ENCODE results near the gene ZNF350. TPM values are rescaled to one million over a fixed set of nuclear protein-coding genes. Genes with fewer than 3 reads are reported as not detected.
"Not testable (repeated sequence)": the region's sequence is repeated elsewhere in the genome, so short reads cannot be mapped to it uniquely, and the experiment has no call there.

ZNF350 gene
- total and polyA plus RNA-seq, 2 donors (not counting 1 experiment from before 2014, with no cell fraction given), result 7.7 to 16.5 TPM

- H3K4me1 ChIP-seq (ENCODE audit: control insufficient read depth, extremely low read depth, insufficient read depth, low read length), result no peaks in the 10 kb centered on the region
- no peak overlapping the region for H3K9ac ChIP-seq (ENCODE audit: insufficient read depth, low read length)
- peaks cover 18% of the 10 kb centered on the region for H3K36me3 ChIP-seq (ENCODE audit: control insufficient read depth, insufficient read depth, low read length)
- no peaks in the 10 kb centered on the region for H3K27me3 ChIP-seq (ENCODE audit: control insufficient read depth, insufficient read depth, low read length)
- no peak for DNase-seq (ENCODE audit: low read depth in 2 of 2)
- peaks cover 3% of the 10 kb centered on the region for H3K9me3 ChIP-seq (ENCODE audit: control insufficient read depth, insufficient read depth, low read depth, low read length)
- H4K20me1 ChIP-seq (ENCODE audit: control insufficient read depth, extremely low read depth, insufficient read depth, low read length), result no peaks in the 10 kb centered on the region
- H3K27ac ChIP-seq (ENCODE audit: insufficient read depth, low read length), result no peak overlapping the region
- no peak overlapping the region for H3K4me3 ChIP-seq (replicated peaks in 1 of 4; ENCODE audit: control extremely low read depth in 1 of 4, insufficient read depth in 1 of 4, low read depth in 3 of 4, low read length in 4 of 4)
- TF ChIP-seq CTCF (conservative IDR thresholded peaks at IDR 0.05 in 1 of 2, IDR thresholded peaks at IDR 0.05 in 1 of 2; ENCODE audit: low read depth in 1 of 2, low read length in 2 of 2) (no peak), EZH2 (IDR thresholded peaks at IDR 0.05; ENCODE audit: low read length, missing control alignments) (no peak)
- no peaks in the 10 kb centered on the region for H3K79me2 ChIP-seq (ENCODE audit: control insufficient read depth, insufficient read depth, low read length)
- no peak overlapping the region for H2AFZ ChIP-seq (ENCODE audit: low read length)
- H3K4me2 ChIP-seq (ENCODE audit: extremely low read depth, insufficient read depth, low read length), result no peak overlapping the region
These were observed 21.1 kb downstream of the ZNF350 start for GRCh38 chr19:51965583-51965982.

GRCh38 chr19:51960621-51961233 is 25.9 kb downstream of the ZNF350 start:
- H3K27me3 ChIP-seq (ENCODE audit: control insufficient read depth, insufficient read depth, low read length); H3K9me3 ChIP-seq (ENCODE audit: control insufficient read depth, insufficient read depth, low read depth, low read length); H3K27ac ChIP-seq (ENCODE audit: insufficient read depth, low read length); H3K4me3 ChIP-seq (replicated peaks in 1 of 4; ENCODE audit: control extremely low read depth in 1 of 4, insufficient read depth in 1 of 4, low read depth in 3 of 4, low read length in 4 of 4); H3K36me3 ChIP-seq (ENCODE audit: control insufficient read depth, insufficient read depth, low read length); H2AFZ ChIP-seq (ENCODE audit: low read length); H4K20me1 ChIP-seq (ENCODE audit: control insufficient read depth, extremely low read depth, insufficient read depth, low read length); H3K9ac ChIP-seq (ENCODE audit: insufficient read depth, low read length); DNase-seq (ENCODE audit: low read depth in 2 of 2); H3K4me1 ChIP-seq (ENCODE audit: control insufficient read depth, extremely low read depth, insufficient read depth, low read length); H3K4me2 ChIP-seq (ENCODE audit: extremely low read depth, insufficient read depth, low read length); H3K79me2 ChIP-seq (ENCODE audit: control insufficient read depth, insufficient read depth, low read length): not testable (repeated sequence)

GRCh38 chr19:51959791-51960190 is 26.8 kb downstream of the ZNF350 start:
- no peak overlapping the region for H3K4me2 ChIP-seq (ENCODE audit: extremely low read depth, insufficient read depth, low read length)
- H3K4me3 ChIP-seq (replicated peaks in 1 of 4; ENCODE audit: control extremely low read depth in 1 of 4, insufficient read depth in 1 of 4, low read depth in 3 of 4, low read length in 4 of 4), result no peak overlapping the region
- no peaks in the 10 kb centered on the region for H3K4me1 ChIP-seq (ENCODE audit: control insufficient read depth, extremely low read depth, insufficient read depth, low read length)
- TF ChIP-seq EZH2 (IDR thresholded peaks at IDR 0.05; ENCODE audit: low read length, missing control alignments) (no peak), CTCF (conservative IDR thresholded peaks at IDR 0.05 in 1 of 2, IDR thresholded peaks at IDR 0.05 in 1 of 2; ENCODE audit: low read depth in 1 of 2, low read length in 2 of 2) (no peak)
- no peak overlapping the region for H3K27ac ChIP-seq (ENCODE audit: insufficient read depth, low read length)
- peaks cover under 1% of the 10 kb centered on the region for H3K9me3 ChIP-seq (ENCODE audit: control insufficient read depth, insufficient read depth, low read depth, low read length)
- H3K36me3 ChIP-seq (ENCODE audit: control insufficient read depth, insufficient read depth, low read length), result peaks cover under 1% of the 10 kb centered on the region
- H3K79me2 ChIP-seq (ENCODE audit: control insufficient read depth, insufficient read depth, low read length), result no peaks in the 10 kb centered on the region
- H2AFZ ChIP-seq (ENCODE audit: low read length), result no peak overlapping the region
- no peak overlapping the region for H3K9ac ChIP-seq (ENCODE audit: insufficient read depth, low read length)
- no peak for DNase-seq (ENCODE audit: low read depth in 2 of 2)
- H4K20me1 ChIP-seq (ENCODE audit: control insufficient read depth, extremely low read depth, insufficient read depth, low read length), result no peaks in the 10 kb centered on the region
- H3K27me3 ChIP-seq (ENCODE audit: control insufficient read depth, insufficient read depth, low read length), result no peaks in the 10 kb centered on the region

GRCh38 chr19:51957846-51958245 is 28.8 kb downstream of the ZNF350 start:
- H3K27me3 ChIP-seq (ENCODE audit: control insufficient read depth, insufficient read depth, low read length); H3K4me3 ChIP-seq (replicated peaks in 1 of 4; ENCODE audit: control extremely low read depth in 1 of 4, insufficient read depth in 1 of 4, low read depth in 3 of 4, low read length in 4 of 4); H3K4me1 ChIP-seq (ENCODE audit: control insufficient read depth, extremely low read depth, insufficient read depth, low read length); H2AFZ ChIP-seq (ENCODE audit: low read length); H3K36me3 ChIP-seq (ENCODE audit: control insufficient read depth, insufficient read depth, low read length); DNase-seq (ENCODE audit: low read depth in 2 of 2); H3K4me2 ChIP-seq (ENCODE audit: extremely low read depth, insufficient read depth, low read length); H3K9ac ChIP-seq (ENCODE audit: insufficient read depth, low read length); H3K9me3 ChIP-seq (ENCODE audit: control insufficient read depth, insufficient read depth, low read depth, low read length); H3K79me2 ChIP-seq (ENCODE audit: control insufficient read depth, insufficient read depth, low read length); H3K27ac ChIP-seq (ENCODE audit: insufficient read depth, low read length); H4K20me1 ChIP-seq (ENCODE audit: control insufficient read depth, extremely low read depth, insufficient read depth, low read length): not testable (repeated sequence)

All from fibroblast of lung (primary cell).